GM21526 (cell line): Measurements from ENCODE around the gene URGCP.
"Not testable (repeated sequence)": the region's sequence is repeated elsewhere in the genome, so short reads cannot be mapped to it uniquely, and the experiment has no call there.

Source experiments
- ATAC-seq: cut with Tn5 transposase; IDR thresholded peaks from one replicate; pipeline ENCODE4 v1.9.1; 2021; ENCODE audit warnings: moderate library complexity; ENCODE audit not compliant: unreplicated experiment, low FRiP score

The URGCP gene

GRCh38 chr7:43838201-43838658 lies 68.2 kb downstream of the URGCP start:
- no peak for ATAC-seq

DNA sequence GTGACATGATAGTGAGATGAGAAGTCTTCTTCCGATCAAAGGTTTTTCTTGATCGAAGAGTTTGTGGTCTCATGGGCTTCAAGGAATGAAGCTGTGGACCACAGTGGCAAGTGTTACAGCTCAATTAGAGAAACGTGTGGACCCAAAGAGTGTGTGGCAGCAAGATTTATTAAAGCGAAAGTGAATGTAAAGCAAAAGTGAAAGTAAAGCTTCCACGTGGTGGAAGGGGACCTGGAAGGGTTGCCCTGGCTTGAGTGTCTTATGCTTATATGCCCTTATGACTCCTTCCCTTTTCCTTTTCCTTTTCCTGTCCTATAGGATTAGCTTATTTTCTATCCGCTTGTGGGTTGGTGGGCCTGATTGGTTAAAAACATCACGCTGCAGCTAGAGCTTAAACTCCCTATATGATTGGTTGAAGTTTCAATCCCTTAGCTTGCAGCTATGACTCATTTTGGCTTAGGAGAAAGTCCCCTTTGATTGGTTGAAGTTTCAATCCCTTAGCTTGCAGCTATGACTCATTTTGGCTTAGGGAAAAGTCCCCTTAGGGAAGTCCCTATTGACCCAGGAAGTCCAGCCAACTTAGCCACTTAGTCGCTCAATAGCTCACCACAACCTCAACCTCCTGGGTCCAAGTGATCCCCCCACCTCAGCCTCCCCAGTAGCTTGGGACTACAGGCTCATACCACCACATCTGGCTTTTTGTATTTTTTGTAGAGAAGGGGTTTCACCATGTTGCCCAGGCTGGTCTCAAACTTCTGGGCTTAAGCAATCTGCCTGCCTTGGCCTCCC lies 71.7 kb downstream of the URGCP start:
- ATAC-seq = no peak

- not testable (repeated sequence) for ATAC-seq
Observed at GRCh38 chr7:43830917-43831316, 75.5 kb downstream of the URGCP start.
